Fibroblast of lung (primary cell): ENCODE measurements around the gene AGAP1.

Source experiments
- EZH2 ChIP-seq: IDR thresholded peaks from 2 replicates; pipeline ENCODE4 v1.5.1; 2012; ENCODE audit warnings: low read length, control low read depth, mild to moderate bottlenecking; ENCODE audit errors: missing control alignments
- TF ChIP-seq, protein P1 (sequence below), 2 donors: IDR thresholded peaks in 1 of 2; conservative IDR thresholded peaks in 1 of 2; 1 replicate in 1 of 2; 2 replicates in 1 of 2; pipeline ENCODE4 v1.5.1; 2011 to 2012; ENCODE audit warnings: low read length in 2 of 2, control low read depth in 1 of 2, inconsistent platforms in 1 of 2, low read depth in 1 of 2, mild to moderate bottlenecking in 1 of 2

DNA sequence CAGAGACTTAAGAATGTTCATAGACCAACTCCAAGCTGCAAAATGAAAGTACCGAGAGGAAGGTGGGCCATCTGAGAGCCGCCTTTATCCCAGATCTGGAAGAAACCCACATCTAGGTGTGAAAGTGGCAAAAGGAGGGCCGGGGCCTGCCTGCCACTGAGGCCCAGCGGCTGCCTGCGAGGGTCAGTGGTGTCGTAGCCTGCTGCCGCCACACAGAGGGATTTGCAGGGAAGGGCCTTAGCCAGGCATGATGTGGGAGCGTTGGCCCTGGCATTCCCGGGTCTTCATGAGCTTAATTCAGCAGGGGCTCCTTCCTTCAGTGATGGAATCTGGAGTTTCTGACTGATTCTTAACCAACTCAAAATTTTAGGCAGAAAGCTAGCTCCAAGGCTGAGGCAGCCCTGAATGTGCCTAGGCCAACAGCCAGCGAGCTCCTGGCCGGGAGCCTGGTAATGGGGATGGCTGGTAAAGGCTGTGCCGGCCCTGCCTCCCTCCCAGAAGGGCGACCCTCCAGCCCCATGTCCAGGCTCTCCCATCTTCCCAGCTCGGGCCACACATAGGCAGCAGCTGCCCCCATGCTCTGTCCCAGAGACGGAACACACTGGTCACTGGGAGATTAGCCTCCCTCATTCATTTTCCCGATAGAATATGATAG, 230.1 kb downstream of the AGAP1 start:
- TF ChIP-seq, protein P1, sequence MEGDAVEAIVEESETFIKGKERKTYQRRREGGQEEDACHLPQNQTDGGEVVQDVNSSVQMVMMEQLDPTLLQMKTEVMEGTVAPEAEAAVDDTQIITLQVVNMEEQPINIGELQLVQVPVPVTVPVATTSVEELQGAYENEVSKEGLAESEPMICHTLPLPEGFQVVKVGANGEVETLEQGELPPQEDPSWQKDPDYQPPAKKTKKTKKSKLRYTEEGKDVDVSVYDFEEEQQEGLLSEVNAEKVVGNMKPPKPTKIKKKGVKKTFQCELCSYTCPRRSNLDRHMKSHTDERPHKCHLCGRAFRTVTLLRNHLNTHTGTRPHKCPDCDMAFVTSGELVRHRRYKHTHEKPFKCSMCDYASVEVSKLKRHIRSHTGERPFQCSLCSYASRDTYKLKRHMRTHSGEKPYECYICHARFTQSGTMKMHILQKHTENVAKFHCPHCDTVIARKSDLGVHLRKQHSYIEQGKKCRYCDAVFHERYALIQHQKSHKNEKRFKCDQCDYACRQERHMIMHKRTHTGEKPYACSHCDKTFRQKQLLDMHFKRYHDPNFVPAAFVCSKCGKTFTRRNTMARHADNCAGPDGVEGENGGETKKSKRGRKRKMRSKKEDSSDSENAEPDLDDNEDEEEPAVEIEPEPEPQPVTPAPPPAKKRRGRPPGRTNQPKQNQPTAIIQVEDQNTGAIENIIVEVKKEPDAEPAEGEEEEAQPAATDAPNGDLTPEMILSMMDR (conservative IDR thresholded peaks at IDR 0.05 in 1 of 2, IDR thresholded peaks at IDR 0.05 in 1 of 2; ENCODE audit: low read depth in 1 of 2, low read length in 2 of 2): no peak
- no peak for TF ChIP-seq EZH2
